Dermis microvascular lymphatic vessel endothelial cell (primary cell): Measurements from ENCODE around the gene TGM6. TPM values are rescaled to one million over a fixed set of nuclear protein-coding genes. Genes with fewer than 3 reads are reported as not detected.

Experiments used
- DNase-seq, 2 donors: peaks; one replicate each; pipeline versions ENCODE4 v3.0.0 to v3.0.0-alpha.2; 2010; ENCODE audit warnings: low read depth in 2 of 2
- total RNA-seq: library from RNA; depleted of rRNA; stranded (reverse); fragments of >200 nt; gene quantifications from 2 replicates; pipeline ENCODE4 v1.2.1, GENCODE V29; 2014

TGM6 gene
- not detected in 2 replicates for total RNA-seq

- no peak for DNase-seq
Observed at GRCh38 chr20:2380601-2381000, at the start of gene TGM6. Gene TGM6, plus strand, starts transcription at chr20:2380901. Its CDS starts 68 bp downstream, at chr20:2380969.

GRCh38 chr20:2331106-2331505, 49.6 kb upstream of the TGM6 start:
- DNase-seq = no peak

- DNase-seq = no peak
Observed at GRCh38 chr20:2331901-2332565, 48.7 kb upstream of the TGM6 start.

- DNase-seq = no peak
Observed at GRCh38 chr20:2332711-2333110, 48.0 kb upstream of the TGM6 start.

- no peak for DNase-seq
Observed at GRCh38 chr20:2333821-2334220, 46.9 kb upstream of the TGM6 start.

- no peak for DNase-seq
Observed at GRCh38 chr20:2335096-2335870, 45.4 kb upstream of the TGM6 start.

GRCh38 chr20:2336471-2336870, 44.2 kb upstream of the TGM6 start:
- no peak for DNase-seq

GRCh38 chr20:2337142-2337541, 43.6 kb upstream of the TGM6 start:
- no peak for DNase-seq

GRCh38 chr20:2338411-2339066, 42.2 kb upstream of the TGM6 start:
- DNase-seq = no peak

GRCh38 chr20:2340136-2340535, 40.6 kb upstream of the TGM6 start:
- DNase-seq = no peak

GRCh38 chr20:2340823-2341222, 39.9 kb upstream of the TGM6 start:
- no peak for DNase-seq

GRCh38 chr20:2341336-2341735, 39.4 kb upstream of the TGM6 start:
- no peak for DNase-seq

GRCh38 chr20:2342243-2342642, 38.5 kb upstream of the TGM6 start:
- no peak for DNase-seq

GRCh38 chr20:2346188-2346587, 34.5 kb upstream of the TGM6 start:
- no peak for DNase-seq

- no peak for DNase-seq
Observed at GRCh38 chr20:2348336-2348735, 32.4 kb upstream of the TGM6 start.

- peak in 1 of 2 donors; percentile 7 for DNase-seq
Observed at GRCh38 chr20:2349801-2350200, 30.9 kb upstream of the TGM6 start.

- DNase-seq = no peak
Observed at GRCh38 chr20:2350606-2351005, 30.1 kb upstream of the TGM6 start.

- no peak for DNase-seq
Observed at GRCh38 chr20:2353231-2353630, 27.5 kb upstream of the TGM6 start.

- DNase-seq = no peak
Observed at GRCh38 chr20:2357114-2357513, 23.6 kb upstream of the TGM6 start.

GRCh38 chr20:2358006-2358405, 22.7 kb upstream of the TGM6 start:
- no peak for DNase-seq

- DNase-seq = no peak
Observed at GRCh38 chr20:2361035-2361593, 19.6 kb upstream of the TGM6 start.

GRCh38 chr20:2363187-2363586, 17.5 kb upstream of the TGM6 start:
- no peak for DNase-seq
